Mesendoderm (in vitro differentiated cells): ENCODE results near the gene ARG2.

ENCODE experiments used
- DNase-seq: peaks from one replicate; pipeline ENCODE4 v3.0.0; 2013
- H2AK5ac ChIP-seq: 2 replicates; pipeline ENCODE4 v1.6.1; 2013; ENCODE audit warnings: low read length, inconsistent platforms
- H2BK120ac ChIP-seq: 2 replicates; pipeline ENCODE4 v1.6.1; 2013; ENCODE audit warnings: low read depth, mild to moderate bottlenecking, low read length, moderate library complexity, mixed read lengths
- H2BK15ac ChIP-seq: replicated peaks from 2 replicates; pipeline ENCODE4 v1.6.1; 2013; ENCODE audit warnings: low read depth, mild to moderate bottlenecking, moderate library complexity
- H2BK5ac ChIP-seq: 2 replicates; pipeline ENCODE4 v1.6.1; 2013; ENCODE audit warnings: low read length, inconsistent platforms
- H3K18ac ChIP-seq: 2 replicates; pipeline ENCODE4 v1.6.1; 2013; ENCODE audit warnings: mild to moderate bottlenecking, low read length, mixed read lengths
- H3K23ac ChIP-seq: one replicate; pipeline ENCODE4 v1.6.1; 2013; ENCODE audit warnings: low read length
- H3K27ac ChIP-seq: 2 replicates; pipeline ENCODE4 v1.5.1; 2013; ENCODE audit warnings: low read depth, mild to moderate bottlenecking, inconsistent platforms, low read length, moderate library complexity
- H3K27me3 ChIP-seq: 2 replicates; pipeline ENCODE4 v1.6.1; 2013; ENCODE audit warnings: low read length, control low read depth, mild to moderate bottlenecking, inconsistent platforms; ENCODE audit not compliant: insufficient read depth, poor library complexity
- H3K36me3 ChIP-seq: 2 replicates; pipeline ENCODE4 v1.6.1; 2013; ENCODE audit warnings: low read length, inconsistent platforms; ENCODE audit not compliant: control insufficient read depth, insufficient read depth
- H3K4ac ChIP-seq: one replicate; pipeline ENCODE4 v1.6.1; 2013; ENCODE audit warnings: low read depth, mild to moderate bottlenecking, low read length, moderate library complexity
- H3K4me1 ChIP-seq: 2 replicates; pipeline ENCODE4 v1.6.1; 2013; ENCODE audit warnings: low read depth, low read length, inconsistent platforms; ENCODE audit not compliant: control insufficient read depth
- H3K4me2 ChIP-seq: 2 replicates; pipeline ENCODE4 v1.6.1; 2013; ENCODE audit warnings: low read length
- H3K4me3 ChIP-seq: 2 replicates; pipeline ENCODE4 v1.5.1; 2013; ENCODE audit warnings: mild to moderate bottlenecking, low read length
- H3K56ac ChIP-seq: one replicate; pipeline ENCODE4 v1.6.1; 2013; ENCODE audit warnings: low read length
- H3K79me1 ChIP-seq: 2 replicates; pipeline ENCODE4 v1.6.1; 2013; ENCODE audit warnings: low read length, inconsistent platforms
- H3K79me2 ChIP-seq: 2 replicates; pipeline ENCODE4 v1.6.1; 2013; ENCODE audit warnings: mild to moderate bottlenecking, low read length; ENCODE audit not compliant: control insufficient read depth, insufficient read depth
- H3K9ac ChIP-seq: 2 replicates; pipeline ENCODE4 v1.6.1; 2013; ENCODE audit warnings: low read length, inconsistent platforms
- H4K5ac ChIP-seq: one replicate; pipeline ENCODE4 v1.6.1; 2013; ENCODE audit warnings: low read length
- H4K8ac ChIP-seq: one replicate; pipeline ENCODE4 v1.6.1; 2013; ENCODE audit warnings: low read depth, mild to moderate bottlenecking, control low read depth, low read length, moderate library complexity
- WGBS: extraction: QIAGEN DNeasy Blood & Tissue Kit; methylation state at CpG from one replicate; pipeline ENCODE4 v1.1.7; 2013; ENCODE audit warnings: low lambda C conversion rate, missing lambda C conversion rate; ENCODE audit not compliant: insufficient coverage; ENCODE audit errors: extremely low coverage; 5-methylcytosine and 5-hydroxymethylcytosine counted together

ARG2 gene

GRCh38 chr14:67680121-67680602, 60.4 kb downstream of the ARG2 start:
- Histone ChIP-seq H3K4me2 (no peak overlapping the region), H3K36me3 (peaks cover 18% of the 10 kb centered on the region), H3K56ac (no peak overlapping the region), H3K27me3 (no peaks in the 10 kb centered on the region), H3K4me3 (no peak overlapping the region), H2BK120ac (no peak overlapping the region), H3K23ac (no peak overlapping the region), H3K27ac (no peak overlapping the region), H3K18ac (no peak overlapping the region), H3K79me1 (peaks cover 5% of the 10 kb centered on the region), H3K4ac (no peak overlapping the region), H3K4me1 (no peaks in the 10 kb centered on the region), H2BK5ac (no peak overlapping the region), H2AK5ac (no peak overlapping the region), H4K5ac (no peak overlapping the region), H4K8ac (no peak overlapping the region), H3K79me2 (peaks cover 8% of the 10 kb centered on the region), H3K9ac (no peak overlapping the region), H2BK15ac (no peak overlapping the region)
- DNase-seq, result no peak
- no CpG with 5 or more reads among the region's 3 CpGs for WGBS

GRCh38 chr14:67680941-67681340, 61.2 kb downstream of the ARG2 start:
- H3K23ac ChIP-seq, result no peak overlapping the region
- no peak overlapping the region for H4K5ac ChIP-seq
- no peak overlapping the region for H3K4me3 ChIP-seq
- H3K4me2 ChIP-seq, result no peak overlapping the region
- peaks cover 8% of the 10 kb centered on the region for H3K79me2 ChIP-seq
- H3K36me3 ChIP-seq, result peaks cover 20% of the 10 kb centered on the region
- DNase-seq, result no peak
- no peak overlapping the region for H3K56ac ChIP-seq
- no peak overlapping the region for H4K8ac ChIP-seq
- no peak overlapping the region for H3K9ac ChIP-seq
- no CpG with 5 or more reads among the region's 2 CpGs for WGBS
- no peaks in the 10 kb centered on the region for H3K4me1 ChIP-seq
- H2BK15ac ChIP-seq, result no peak overlapping the region
- no peak overlapping the region for H2AK5ac ChIP-seq
- peaks cover 7% of the 10 kb centered on the region for H3K79me1 ChIP-seq
- H3K18ac ChIP-seq, result no peak overlapping the region
- no peak overlapping the region for H3K27ac ChIP-seq
- no peak overlapping the region for H3K4ac ChIP-seq
- no peak overlapping the region for H2BK120ac ChIP-seq
- H3K27me3 ChIP-seq, result no peaks in the 10 kb centered on the region
- no peak overlapping the region for H2BK5ac ChIP-seq

DNA sequence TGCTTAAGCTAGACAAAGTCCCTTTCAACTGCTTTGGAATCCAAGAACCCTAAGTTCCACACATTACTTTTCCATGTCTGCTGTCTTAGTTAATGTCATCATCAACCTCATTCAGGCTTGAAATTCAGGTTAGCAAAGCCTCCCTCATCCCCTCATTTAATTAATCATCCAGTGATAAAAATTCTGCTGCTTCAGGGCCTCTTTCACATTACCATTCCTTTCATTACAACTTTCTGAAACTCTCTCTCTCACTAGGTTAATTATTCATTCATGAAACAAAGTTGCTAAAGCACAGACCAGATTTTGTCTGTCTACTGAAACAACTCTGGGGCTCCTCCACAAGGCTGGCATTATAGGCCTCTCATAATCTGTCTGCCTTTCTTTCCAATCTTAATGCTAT, 64.1 kb downstream of the ARG2 start:
- Histone ChIP-seq H2BK5ac (no peak overlapping the region), H3K79me2 (peaks cover 11% of the 10 kb centered on the region), H3K36me3 (peaks cover 17% of the 10 kb centered on the region), H3K23ac (no peak overlapping the region), H3K9ac (no peak overlapping the region), H2BK15ac (no peak overlapping the region), H3K27ac (no peak overlapping the region), H3K18ac (no peak overlapping the region), H4K8ac (no peak overlapping the region), H3K4ac (no peak overlapping the region), H4K5ac (no peak overlapping the region), H3K79me1 (peaks cover 8% of the 10 kb centered on the region), H3K4me3 (no peak overlapping the region), H2BK120ac (no peak overlapping the region), H3K27me3 (no peaks in the 10 kb centered on the region), H3K4me2 (no peak overlapping the region), H3K56ac (no peak overlapping the region), H2AK5ac (no peak overlapping the region), H3K4me1 (no peaks in the 10 kb centered on the region)
- no peak for DNase-seq

DNA sequence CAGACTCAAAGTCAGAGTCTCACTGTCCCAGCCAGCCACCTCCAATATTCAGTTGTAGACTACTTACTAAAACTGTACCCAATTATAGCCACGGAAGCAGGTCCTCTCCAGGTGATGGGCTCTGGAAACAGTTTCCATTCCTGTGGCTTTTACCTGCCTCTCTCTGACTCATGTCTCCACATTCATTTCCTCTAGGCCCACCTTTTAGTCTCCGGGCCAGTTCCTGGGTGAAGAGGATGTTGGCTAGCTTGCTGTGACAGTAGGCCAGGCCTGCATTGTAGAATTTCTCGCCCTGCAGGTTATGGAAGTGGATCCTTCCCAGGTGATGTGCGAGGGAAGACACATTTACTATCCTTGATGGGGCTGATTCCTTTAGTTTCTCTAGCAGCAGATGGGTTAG, 70.3 kb downstream of the ARG2 start:
- H3K18ac ChIP-seq, result no peak overlapping the region
- no peak overlapping the region for H3K4me2 ChIP-seq
- H3K56ac ChIP-seq, result no peak overlapping the region
- H3K4me3 ChIP-seq, result no peak overlapping the region
- peaks cover 3% of the 10 kb centered on the region for H3K4me1 ChIP-seq
- no peak overlapping the region for H2BK15ac ChIP-seq
- H4K8ac ChIP-seq, result no peak overlapping the region
- no peak overlapping the region for H3K23ac ChIP-seq
- peaks cover 27% of the 10 kb centered on the region for H3K36me3 ChIP-seq
- no peak overlapping the region for H3K27ac ChIP-seq
- no peak overlapping the region for H2AK5ac ChIP-seq
- no CpG with 5 or more reads among the region's 4 CpGs for WGBS
- H3K27me3 ChIP-seq, result no peaks in the 10 kb centered on the region
- H3K79me2 ChIP-seq, result peaks cover 38% of the 10 kb centered on the region
- peaks cover 26% of the 10 kb centered on the region for H3K79me1 ChIP-seq
- H2BK120ac ChIP-seq, result no peak overlapping the region
- no peak overlapping the region for H3K4ac ChIP-seq
- H4K5ac ChIP-seq, result no peak overlapping the region
- no peak overlapping the region for H2BK5ac ChIP-seq
- no peak overlapping the region for H3K9ac ChIP-seq
- no peak for DNase-seq

DNA sequence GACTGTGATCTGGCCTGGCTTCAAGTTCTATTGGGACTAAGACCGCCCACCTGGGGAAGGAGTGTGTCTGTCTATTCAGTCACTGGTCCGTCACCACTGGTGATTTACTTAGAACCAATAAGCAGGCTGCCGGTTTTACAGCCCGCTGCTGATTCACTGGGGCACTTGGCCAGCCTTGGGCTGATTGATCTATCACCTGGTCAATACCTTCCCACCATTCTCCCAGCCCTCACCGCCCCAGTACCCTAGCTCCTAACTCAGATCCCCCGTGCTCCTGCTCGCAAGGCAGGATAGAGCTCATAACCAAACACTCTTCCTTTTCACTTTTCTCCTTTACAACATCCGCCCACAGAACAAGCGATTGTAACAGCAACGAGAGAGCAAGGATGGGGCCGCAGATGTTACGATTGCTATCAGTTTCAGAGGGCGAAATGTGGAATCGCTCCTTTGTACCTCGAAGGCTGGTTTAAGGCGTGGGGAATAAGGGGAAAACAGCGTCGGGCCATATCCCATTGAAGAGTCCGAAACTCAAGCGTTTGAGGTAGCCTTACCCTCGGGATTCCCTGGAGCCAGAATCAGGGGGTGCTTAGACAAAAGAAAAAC, 75.2 kb downstream of the ARG2 start:
- H2BK120ac ChIP-seq, result peak overlapping the region; percentile 92
- peak overlapping the region; percentile 63 for H3K4me2 ChIP-seq
- peak overlapping the region; percentile 97 for H3K18ac ChIP-seq
- H4K8ac ChIP-seq, result no peak overlapping the region
- no peak overlapping the region for H4K5ac ChIP-seq
- peak overlapping the region; percentile 87 for H3K9ac ChIP-seq
- peaks cover 23% of the 10 kb centered on the region for H3K79me1 ChIP-seq
- no peaks in the 10 kb centered on the region for H3K27me3 ChIP-seq
- H3K79me2 ChIP-seq, result peaks cover 34% of the 10 kb centered on the region
- peak overlapping the region; percentile 45 for H2AK5ac ChIP-seq
- no peak overlapping the region for H3K23ac ChIP-seq
- peak; percentile 94 for DNase-seq
- no peak overlapping the region for H2BK15ac ChIP-seq
- H3K4me3 ChIP-seq, result peak overlapping the region; percentile 83
- peaks cover 3% of the 10 kb centered on the region for H3K4me1 ChIP-seq
- H3K4ac ChIP-seq, result peak overlapping the region; percentile 97
- peak overlapping the region; percentile 96 for H3K56ac ChIP-seq
- no CpG with 5 or more reads among the region's 21 CpGs for WGBS
- peak overlapping the region; percentile 47 for H2BK5ac ChIP-seq
- H3K36me3 ChIP-seq, result peaks cover 10% of the 10 kb centered on the region
- H3K27ac ChIP-seq, result peak overlapping the region; percentile 83

DNA sequence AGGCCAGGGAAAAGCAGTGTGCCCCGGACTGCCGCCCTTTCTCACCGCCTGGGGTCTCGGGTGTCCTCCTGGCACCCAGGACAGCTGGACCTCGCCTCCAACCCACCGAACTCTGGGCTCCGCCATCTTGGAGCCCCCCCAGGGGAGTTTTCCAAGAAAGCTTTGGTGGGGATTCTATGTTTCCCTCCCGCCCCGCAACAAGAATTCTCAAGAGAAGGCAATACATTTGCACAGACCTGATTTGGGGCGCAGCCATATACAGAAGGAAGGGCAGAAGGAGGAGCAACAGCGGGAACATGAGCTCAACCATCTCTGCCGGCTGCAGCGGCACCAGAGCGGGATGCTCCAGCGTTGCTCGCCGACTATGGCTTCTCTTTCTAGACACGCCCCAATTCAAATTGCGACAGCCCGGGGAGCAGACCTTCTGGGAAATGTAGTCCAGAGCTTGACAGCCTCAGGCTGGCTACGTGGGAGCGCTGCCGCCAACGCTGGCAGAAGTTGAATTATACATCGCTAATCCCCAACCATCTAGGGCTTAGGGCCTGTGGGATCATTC, 75.8 kb downstream of the ARG2 start, which contains the start of gene RDH11:
Gene RDH11, minus strand, starts transcription at position 371 of the 556 bp plus-strand sequence. Its CDS starts 61 bp downstream, at position 310.
- H2BK15ac ChIP-seq, result no peak within 1 kb of the TSS
- H3K56ac ChIP-seq, result peak within 1 kb of the TSS; percentile 96
- H3K27me3 ChIP-seq, result no peaks in the 10 kb centered on the region
- peaks cover 7% of the 10 kb centered on the region for H3K36me3 ChIP-seq
- peak within 1 kb of the TSS; percentile 83 for H3K27ac ChIP-seq
- H3K79me1 ChIP-seq, result peaks cover 21% of the 10 kb centered on the region
- H3K4me2 ChIP-seq, result peak within 1 kb of the TSS; percentile 63
- H3K4ac ChIP-seq, result peak within 1 kb of the TSS; percentile 97
- peak within 1 kb of the TSS; percentile 45 for H2AK5ac ChIP-seq
- peak within 1 kb of the TSS; percentile 83 for H3K4me3 ChIP-seq
- H3K18ac ChIP-seq, result peak within 1 kb of the TSS; percentile 97
- H2BK5ac ChIP-seq, result peak within 1 kb of the TSS; percentile 47
- peak; percentile 96 for DNase-seq
- no peak within 1 kb of the TSS for H4K8ac ChIP-seq
- H3K79me2 ChIP-seq, result peaks cover 31% of the 10 kb centered on the region
- H2BK120ac ChIP-seq, result peak within 1 kb of the TSS; percentile 92
- H3K9ac ChIP-seq, result peak within 1 kb of the TSS; percentile 87
- H4K5ac ChIP-seq, result no peak within 1 kb of the TSS
- WGBS, result no CpG with 5 or more reads among the region's 25 CpGs
- H3K4me1 ChIP-seq, result peaks cover 3% of the 10 kb centered on the region
- no peak within 1 kb of the TSS for H3K23ac ChIP-seq
